GM21526 (cell line): ENCODE measurements around the gene ADAM17.
"Not testable (repeated sequence)": the region's sequence is repeated elsewhere in the genome, so short reads cannot be mapped to it uniquely, and the experiment has no call there.

ENCODE experiments used
- ATAC-seq: cut with Tn5 transposase; IDR thresholded peaks from one replicate; pipeline ENCODE4 v1.9.1; 2021; ENCODE audit warnings: moderate library complexity; ENCODE audit not compliant: unreplicated experiment, low FRiP score

Gene ADAM17

GRCh38 chr2:9555297-9556120, at the start of gene ADAM17:
ADAM17 (minus strand) TSS chr2:9555830; CDS start chr2:9555605, 225 bp downstream.
- ATAC-seq: peak; percentile 87

GRCh38 chr2:9602412-9602811, 46.8 kb upstream of the ADAM17 start:
- no peak for ATAC-seq

GRCh38 chr2:9601397-9601796, 45.8 kb upstream of the ADAM17 start:
- no peak for ATAC-seq

- no peak for ATAC-seq
Measured at GRCh38 chr2:9599430-9599829, 43.8 kb upstream of the ADAM17 start.

- no peak for ATAC-seq
Measured at GRCh38 chr2:9596621-9597311, 41.1 kb upstream of the ADAM17 start.

GRCh38 chr2:9595746-9596145, 40.1 kb upstream of the ADAM17 start:
- ATAC-seq: no peak

GRCh38 chr2:9595256-9595655, 39.6 kb upstream of the ADAM17 start:
- not testable (repeated sequence) for ATAC-seq

GRCh38 chr2:9594366-9595054, 38.9 kb upstream of the ADAM17 start:
- ATAC-seq: no peak

GRCh38 chr2:9593925-9594324, 38.3 kb upstream of the ADAM17 start:
- no peak for ATAC-seq

GRCh38 chr2:9592699-9593098, 37.1 kb upstream of the ADAM17 start:
- ATAC-seq: no peak

GRCh38 chr2:9590641-9591040, 35.0 kb upstream of the ADAM17 start:
- no peak for ATAC-seq

- ATAC-seq: no peak
Measured at GRCh38 chr2:9586465-9586864, 30.8 kb upstream of the ADAM17 start.

GRCh38 chr2:9585486-9585885, 29.9 kb upstream of the ADAM17 start:
- no peak for ATAC-seq

GRCh38 chr2:9584902-9585301, 29.3 kb upstream of the ADAM17 start:
- not testable (repeated sequence) for ATAC-seq

- no peak for ATAC-seq
Measured at GRCh38 chr2:9582624-9583023, 27.0 kb upstream of the ADAM17 start.

- no peak for ATAC-seq
Measured at GRCh38 chr2:9578467-9579235, 23.0 kb upstream of the ADAM17 start.

GRCh38 chr2:9574331-9574730, 18.7 kb upstream of the ADAM17 start:
- ATAC-seq: no peak

GRCh38 chr2:9573840-9574239, 18.2 kb upstream of the ADAM17 start:
- no peak for ATAC-seq

GRCh38 chr2:9573013-9573720, 17.5 kb upstream of the ADAM17 start:
- ATAC-seq: no peak
